OCI-LY7 (cell line): ENCODE data around the gene TMEM266. TPM values are rescaled to one million over a fixed set of nuclear protein-coding genes. Genes with fewer than 3 reads are reported as not detected.
A peak's percentile ranks its signal among the peaks of the same experiment; 100 is the strongest.

Experiments
- BruUV-seq: library from RNA; stranded (reverse); fragments of 400-500 nt; replicated peaks from 2 replicates; lab custom pipeline; 2021; lab: Mats Ljungman, UMichigan
- CTCF ChIA-PET: fragments of 300-600 bp; sonication (Branson Sonifier 250); formaldehyde crosslinking; loops from one replicate; lab custom pipeline; 2022; ENCODE audit warnings: antibody characterized with exemption; ENCODE audit not compliant: unreplicated experiment; lab: Charles Lee
- POLR2A ChIA-PET: fragments of 300-600 bp; sonication (Branson Sonifier 250); formaldehyde crosslinking; loops from one replicate; lab custom pipeline; 2022; ENCODE audit warnings: antibody characterized with exemption; lab: Charles Lee
- DNase-seq: peaks from one replicate; pipeline ENCODE4 v3.0.0-alpha.2; 2015; ENCODE audit warnings: low spot score
- H2AFZ ChIP-seq: fragments of 200-600 bp; sonication (generic), shearing (Covaris generic); 2 replicates; pipeline ENCODE4 v1.6.1; 2014; ENCODE audit warnings: mild to moderate bottlenecking, antibody characterized with exemption, low read length, moderate library complexity
- H3K27ac ChIP-seq: fragments of 200-600 bp; sonication (generic); 2 replicates; pipeline ENCODE4 v1.5.1; 2014; ENCODE audit warnings: mixed run types, low read depth, mild to moderate bottlenecking, moderate library complexity, low read length, inconsistent platforms; ENCODE audit not compliant: poor library complexity, severe bottlenecking
- H3K36me3 ChIP-seq: fragments of 200-600 bp; sonication (generic); 2 replicates; pipeline ENCODE4 v1.6.1; 2014; ENCODE audit warnings: mild to moderate bottlenecking, antibody characterized with exemption, low read length, moderate library complexity, mixed read lengths; ENCODE audit not compliant: insufficient read depth
- H3K4me1 ChIP-seq: fragments of 200-600 bp; sonication (generic); 2 replicates; pipeline ENCODE4 v1.5.1; 2014; ENCODE audit warnings: mild to moderate bottlenecking, low read length; ENCODE audit not compliant: insufficient read depth, poor library complexity, severe bottlenecking
- H3K4me2 ChIP-seq: fragments of 200-600 bp; sonication (generic); 2 replicates; pipeline ENCODE4 v1.6.1; 2014; ENCODE audit warnings: mild to moderate bottlenecking, low read length
- H3K4me3 ChIP-seq: fragments of 200-600 bp; sonication (generic); 2 replicates; pipeline ENCODE4 v1.5.1; 2014; ENCODE audit warnings: mild to moderate bottlenecking, low read depth, low read length; ENCODE audit not compliant: poor library complexity, severe bottlenecking
- H3K79me2 ChIP-seq: fragments of 200-600 bp; sonication (generic); 2 replicates; pipeline ENCODE4 v1.6.1; 2016; ENCODE audit warnings: low read depth, mild to moderate bottlenecking, low read length, moderate library complexity, mixed read lengths; ENCODE audit not compliant: insufficient read depth
- H3K9me2 ChIP-seq: fragments of 200-600 bp; sonication (generic); 2 replicates; pipeline ENCODE4 v1.6.1; 2016; ENCODE audit warnings: mild to moderate bottlenecking, low read length, mixed read lengths; ENCODE audit not compliant: insufficient read depth
- H3K9me3 ChIP-seq: fragments of 200-600 bp; sonication (generic); 2 replicates; pipeline ENCODE4 v1.6.1; 2014; ENCODE audit warnings: mild to moderate bottlenecking, mixed run types, low read length, mixed read lengths
- H4K20me1 ChIP-seq: fragments of 200-600 bp; sonication (generic); 2 replicates; pipeline ENCODE4 v1.6.1; 2014; ENCODE audit warnings: mild to moderate bottlenecking, antibody characterized with exemption, low read length, moderate library complexity, mixed read lengths; ENCODE audit not compliant: insufficient read depth
- CTCF ChIP-seq: fragments of 200-600 bp; sonication (generic); conservative IDR thresholded peaks from 2 replicates; pipeline ENCODE4 v1.5.1; 2014; ENCODE audit warnings: mild to moderate bottlenecking, antibody characterized with exemption, low read length, moderate library complexity, mixed read lengths
- EZH2phosphoT487 ChIP-seq: fragments of 200-600 bp; sonication (generic); IDR thresholded peaks from 2 replicates; pipeline ENCODE4 v1.6.1; 2018; ENCODE audit warnings: low read depth, borderline replicate concordance, mild to moderate bottlenecking, mixed run types, antibody characterized with exemption, low read length, moderate library complexity, mixed read lengths
- intact Hi-C: fragments of 100-400 bp; cut with micrococcal nuclease; formaldehyde crosslinking; loops from one replicate; pipeline ENCODE4 v1.10.0; 2022; ENCODE audit not compliant: unreplicated experiment
- total RNA-seq, 2 experiments: library from RNA; depleted of rRNA in 1 of 2; stranded (reverse); fragments of >200 nt in 1 of 2; shearing (Covaris generic) in 1 of 2; gene quantifications; 2 replicates each; pipeline ENCODE4 v1.2.3, GENCODE V29; 2014 to 2022

TMEM266 gene
- total RNA-seq, 2 experiments from 2014 or later = not detected

- intact Hi-C loops = loop anchor here (5.0 kb wide), 2 partner anchors 93 to 1007 kb away; partner anchors contain the start of gene TMEM266
- BruUV-seq = no TSS peak
- Histone ChIP-seq H3K9me2 (no peaks in the 10 kb centered on the region), H3K4me1 (peaks cover 9% of the 10 kb centered on the region), H4K20me1 (no peaks in the 10 kb centered on the region), H3K79me2 (no peaks in the 10 kb centered on the region), H3K27ac (no peak overlapping the region), H3K4me3 (no peak overlapping the region), H2AFZ (peak overlapping the region; percentile 97), H3K36me3 (no peaks in the 10 kb centered on the region), H3K4me2 (peak overlapping the region; percentile 46), H3K9me3 (no peaks in the 10 kb centered on the region)
- DNase-seq = no peak
- ChIA-PET CTCF (no interaction called here), POLR2A (no interaction called here)
- no peak for TF ChIP-seq CTCF
- TF ChIP-seq EZH2phosphoT487 = no peak
These were observed 90.7 kb downstream of the TMEM266 start for GRCh38 chr15:76150513-76150912.

GRCh38 chr15:76150971-76151598 lies 91.3 kb downstream of the TMEM266 start:
- H3K4me1 ChIP-seq = peaks cover 9% of the 10 kb centered on the region
- no peak overlapping the region for H3K4me3 ChIP-seq
- peak; percentile 92 for TF ChIP-seq CTCF
- no peak for TF ChIP-seq EZH2phosphoT487
- no peaks in the 10 kb centered on the region for H3K9me3 ChIP-seq
- ChIA-PET CTCF (no interaction called here), POLR2A (no interaction called here)
- H2AFZ ChIP-seq = peak overlapping the region; percentile 97
- no peaks in the 10 kb centered on the region for H3K9me2 ChIP-seq
- H3K27ac ChIP-seq = no peak overlapping the region
- peak overlapping the region; percentile 46 for H3K4me2 ChIP-seq
- DNase-seq = peak; percentile 77
- BruUV-seq = no TSS peak
- no peaks in the 10 kb centered on the region for H3K36me3 ChIP-seq
- no peaks in the 10 kb centered on the region for H4K20me1 ChIP-seq
- H3K79me2 ChIP-seq = no peaks in the 10 kb centered on the region
- intact Hi-C loops = loop anchor here (5.0 kb wide), 2 partner anchors 94 to 1006 kb away; partner anchors contain the start of gene TMEM266

GRCh38 chr15:76151599-76151974 lies 91.8 kb downstream of the TMEM266 start:
- BruUV-seq = no TSS peak
- H4K20me1 ChIP-seq = no peaks in the 10 kb centered on the region
- H3K27ac ChIP-seq = no peak overlapping the region
- H3K79me2 ChIP-seq = no peaks in the 10 kb centered on the region
- no peak overlapping the region for H3K4me3 ChIP-seq
- no peaks in the 10 kb centered on the region for H3K9me2 ChIP-seq
- H3K36me3 ChIP-seq = no peaks in the 10 kb centered on the region
- H3K4me1 ChIP-seq = peaks cover 9% of the 10 kb centered on the region
- no peak for DNase-seq
- intact Hi-C loops = loop anchor here (5.0 kb wide), 2 partner anchors 94 to 1006 kb away; partner anchors contain the start of gene TMEM266
- no peak overlapping the region for H3K4me2 ChIP-seq
- CTCF ChIA-PET = no interaction called here
- H3K9me3 ChIP-seq = no peaks in the 10 kb centered on the region
- no peak overlapping the region; the same call in 1 of the 2 replicates for H2AFZ ChIP-seq
- no peak for TF ChIP-seq CTCF
- no peak for TF ChIP-seq EZH2phosphoT487
- POLR2A ChIA-PET = no interaction called here
